NK-92 (cell line): ENCODE measurements around the gene GFOD1.
"Not testable (repeated sequence)": the region's sequence is repeated elsewhere in the genome, so short reads cannot be mapped to it uniquely, and the experiment has no call there.

Experiments
- DNase-seq: peaks from one replicate; lab custom pipeline; 2025; ENCODE audit not compliant: unreplicated experiment; lab: John Stamatoyannopoulos, UW

The GFOD1 gene

DNA sequence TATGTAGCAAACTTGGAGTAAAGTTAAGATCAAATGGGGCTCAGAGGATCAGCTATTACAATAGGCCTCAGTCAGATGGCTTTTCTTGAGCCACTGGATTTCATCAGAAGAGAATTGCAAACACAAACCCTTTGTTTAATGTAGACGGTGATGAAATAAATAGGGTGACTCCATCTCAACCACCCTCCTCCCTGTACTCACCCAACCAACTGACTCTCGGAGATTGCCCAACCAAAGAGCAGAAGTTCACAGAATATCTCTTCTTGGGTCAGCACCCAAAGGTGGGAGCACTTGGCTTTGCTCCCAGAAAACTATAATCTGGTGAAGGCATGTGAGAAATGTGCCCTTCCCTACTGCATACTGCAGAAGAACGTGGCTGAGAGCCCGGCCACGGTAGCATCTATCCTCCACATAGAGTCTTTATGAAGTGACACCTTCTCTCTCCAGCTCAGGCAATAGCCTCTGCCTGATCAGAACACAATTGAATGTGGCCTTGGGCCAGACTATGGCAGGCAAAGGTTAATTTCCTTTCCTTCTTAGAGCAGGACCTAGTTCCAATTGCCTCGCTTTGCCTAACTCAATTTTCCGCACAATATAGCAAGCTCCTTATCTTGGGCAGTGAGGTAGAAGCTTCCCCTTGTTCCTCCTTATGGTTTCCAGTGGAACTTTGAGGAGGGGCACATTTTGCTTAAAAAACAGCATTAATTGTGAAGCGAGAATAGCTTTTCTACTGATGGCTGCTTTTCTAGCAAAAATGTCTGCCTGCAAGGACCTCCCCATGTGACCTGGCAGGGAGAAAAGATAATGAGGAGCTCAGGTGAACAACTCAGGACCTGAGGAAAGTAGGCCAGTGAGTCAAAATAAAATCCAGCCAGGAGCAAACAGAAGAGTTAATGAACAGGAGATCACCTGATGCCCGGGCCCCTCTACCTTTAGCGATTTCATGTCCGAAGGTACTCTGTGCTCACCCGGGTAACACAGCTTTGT is 79.4 kb downstream of the GFOD1 start:
- DNase-seq, result no peak

DNA sequence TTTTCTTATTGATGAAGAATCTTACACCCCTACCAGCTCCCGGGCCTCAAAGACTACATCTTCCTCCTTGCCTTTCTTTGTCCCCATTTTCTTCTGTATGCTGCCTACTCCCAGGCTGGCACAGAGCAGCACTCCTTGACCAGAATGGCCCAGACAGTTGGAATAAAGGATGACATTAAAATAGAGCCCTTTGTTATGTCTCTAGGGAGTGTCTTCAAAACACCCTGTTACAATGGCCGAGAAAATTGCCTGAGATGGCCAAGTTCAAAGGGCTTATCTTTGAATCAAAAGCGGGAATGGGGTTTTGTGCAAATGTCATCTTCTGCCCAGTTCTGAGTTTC is 80.1 kb downstream of the GFOD1 start:
- DNase-seq, result no peak

DNA sequence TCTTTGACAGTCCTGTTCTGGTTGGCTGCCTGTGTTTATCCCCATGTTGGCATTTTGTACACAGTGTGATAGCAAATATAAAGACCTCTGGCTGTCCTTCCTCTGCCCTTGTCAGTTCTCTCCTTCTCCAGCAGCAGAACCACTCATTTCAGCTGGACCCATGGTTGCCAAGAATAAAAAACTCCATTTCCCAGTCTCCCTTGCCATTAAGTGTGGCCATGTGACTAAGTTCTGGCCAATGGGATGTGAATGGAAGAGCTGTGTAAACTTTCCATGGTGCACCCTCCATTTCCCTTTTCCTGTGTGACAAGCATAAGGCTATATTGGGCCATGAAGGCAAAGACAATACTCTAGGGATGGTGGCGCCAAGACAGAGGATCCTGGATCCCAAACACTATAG is 80.6 kb downstream of the GFOD1 start:
- DNase-seq, result no peak

DNA sequence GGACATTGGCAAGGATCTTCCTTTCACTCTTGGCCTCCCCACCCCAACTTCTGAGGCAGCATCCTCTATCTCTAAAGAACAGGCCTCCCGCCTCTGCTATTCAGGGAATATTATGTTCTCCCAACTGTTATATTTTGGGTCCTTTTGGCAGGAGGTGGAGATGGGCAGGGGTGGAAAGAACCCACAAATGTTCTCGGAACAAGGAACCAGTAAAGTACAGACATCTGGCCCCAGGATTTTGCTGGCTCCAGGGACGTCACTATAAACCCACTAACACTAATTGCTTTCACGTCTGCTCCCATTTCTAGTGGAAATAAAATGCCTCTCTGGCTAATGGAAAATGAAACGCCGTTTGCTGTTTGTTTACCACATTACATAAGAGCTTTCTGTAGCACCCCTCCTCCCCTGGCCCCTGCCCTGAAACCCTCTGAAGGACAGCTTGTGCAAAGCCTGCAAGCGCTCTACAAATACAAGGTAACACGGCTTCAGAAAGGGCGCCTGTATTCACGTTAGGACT is 81.4 kb downstream of the GFOD1 start:
- DNase-seq, result no peak

DNA sequence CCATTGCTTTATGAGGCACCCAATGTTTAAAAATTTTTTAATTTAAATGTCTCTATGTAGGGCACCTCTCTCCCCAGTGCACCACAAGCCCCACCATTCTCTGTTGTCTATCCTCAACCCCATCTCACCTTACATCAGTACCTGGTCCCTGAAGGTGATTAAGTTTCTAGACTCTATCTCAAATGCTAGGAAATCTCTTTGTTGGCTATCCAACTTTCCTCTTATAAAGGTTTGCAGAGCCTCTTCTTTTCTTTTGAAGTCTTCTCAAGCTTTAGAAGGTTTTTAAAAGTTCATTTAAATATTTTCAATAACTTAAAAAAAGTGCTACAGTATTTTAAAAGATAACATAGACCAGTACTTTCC is 82.5 kb downstream of the GFOD1 start:
- no peak for DNase-seq

DNA sequence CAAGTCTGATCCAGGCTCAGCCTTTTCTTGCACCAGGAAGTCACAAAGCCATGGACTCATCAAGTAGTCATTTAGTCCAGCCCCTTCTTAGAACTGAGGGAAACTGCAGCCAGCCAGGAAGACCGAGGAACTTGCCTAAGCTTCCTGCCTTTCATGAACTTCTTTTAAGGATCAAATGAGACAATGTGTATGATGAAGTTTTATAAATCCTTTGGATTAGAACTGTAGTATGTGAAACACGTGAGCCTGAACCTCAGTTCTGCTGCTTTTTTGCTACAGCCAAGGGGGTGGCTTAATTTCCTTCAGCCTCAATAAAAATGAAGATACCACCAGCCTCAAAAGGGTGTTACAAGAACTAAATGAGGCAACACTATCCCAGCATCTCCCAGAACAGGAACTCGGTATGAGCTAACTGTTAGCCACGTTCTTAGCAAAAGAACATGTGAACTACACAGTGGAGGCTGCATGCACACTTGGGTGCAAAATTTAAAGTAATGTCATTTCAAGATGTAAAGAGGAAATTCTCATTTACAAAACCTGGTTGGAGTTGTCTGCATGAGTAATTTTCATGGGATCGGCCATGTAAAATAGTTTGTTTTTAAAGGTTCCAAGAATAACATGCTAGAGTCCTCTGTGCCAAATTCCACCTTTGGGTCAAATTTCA is 83.0 kb downstream of the GFOD1 start:
- DNase-seq, result no peak

DNA sequence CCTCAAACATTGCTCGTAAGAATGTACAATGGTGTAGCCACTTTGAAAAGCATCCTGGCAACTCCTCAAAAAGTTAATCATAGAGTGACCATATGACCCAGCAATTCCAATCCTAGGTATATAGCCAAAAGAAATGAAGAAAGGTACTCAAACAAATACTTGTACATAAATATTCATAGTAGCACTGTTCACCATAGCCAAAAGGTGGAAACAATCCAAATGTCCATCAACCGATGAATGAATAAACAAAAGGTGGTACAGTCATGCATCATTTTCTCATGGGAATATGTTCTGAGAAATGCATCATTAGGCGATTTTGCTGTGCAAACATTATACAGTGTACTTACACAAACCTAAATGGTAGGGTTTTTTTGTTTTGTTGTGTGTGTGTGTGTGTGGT is 84.7 kb downstream of the GFOD1 start:
- no peak for DNase-seq

DNA sequence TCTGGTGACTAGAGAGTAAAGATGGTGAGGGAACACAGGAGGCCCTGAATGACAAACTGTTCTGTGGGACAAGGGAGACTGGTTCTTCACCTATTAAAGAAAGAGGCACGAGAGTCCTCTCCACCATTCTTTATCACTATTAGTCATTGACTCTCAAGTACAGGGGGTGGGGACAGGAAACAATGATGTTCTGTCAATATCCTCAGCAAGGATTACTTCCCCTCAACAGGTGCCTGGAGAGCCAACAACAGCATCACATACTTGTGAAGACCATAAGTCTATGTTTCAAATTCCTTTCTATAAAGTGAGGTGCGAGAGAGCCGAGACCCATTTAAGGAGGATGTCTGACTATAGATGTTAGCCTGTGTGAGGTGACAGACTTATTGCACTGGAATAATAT is 86.6 kb downstream of the GFOD1 start:
- DNase-seq, result no peak

DNA sequence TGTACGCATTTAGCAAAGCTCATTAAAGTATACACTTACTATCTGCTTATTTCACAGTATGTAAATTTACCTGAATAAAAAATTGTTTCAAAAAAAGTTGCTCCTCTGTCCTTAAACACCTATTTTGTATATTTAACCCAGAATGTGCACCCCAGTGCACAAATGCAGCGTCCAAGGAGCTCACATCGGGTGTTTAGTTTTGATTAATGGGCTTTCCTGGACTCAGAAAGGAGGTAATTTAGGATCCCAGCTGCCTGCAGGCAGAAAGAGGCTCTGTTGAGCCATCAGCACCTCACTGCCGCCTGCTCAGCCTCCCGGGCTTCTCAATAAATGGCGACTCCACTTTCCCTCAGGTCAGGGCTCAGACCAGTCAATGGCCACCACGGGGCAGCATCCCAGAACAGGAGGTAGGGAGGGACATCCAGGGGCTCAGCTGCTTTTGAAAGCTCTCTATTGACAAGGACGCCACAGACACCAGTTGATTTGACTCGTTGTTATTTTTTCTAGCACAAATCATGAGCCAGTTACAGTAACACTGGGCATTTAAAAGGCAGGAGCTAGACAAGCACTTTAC is 88.9 kb downstream of the GFOD1 start:
- no peak for DNase-seq

DNA sequence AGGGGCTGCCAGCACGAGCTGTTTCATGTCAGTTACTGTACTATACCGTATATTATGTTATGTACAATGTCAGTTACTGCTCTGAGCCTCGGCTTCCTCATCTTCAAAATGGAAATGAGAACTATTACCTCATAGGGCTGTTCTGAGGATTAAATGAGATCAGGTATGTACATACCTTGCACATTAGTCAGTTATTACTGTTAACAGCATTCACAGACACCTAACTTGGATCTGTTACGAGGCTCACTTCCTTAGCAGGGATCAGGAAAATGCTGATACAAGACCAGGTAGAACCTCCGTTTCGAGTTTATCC is 89.4 kb downstream of the GFOD1 start:
- no peak for DNase-seq

DNA sequence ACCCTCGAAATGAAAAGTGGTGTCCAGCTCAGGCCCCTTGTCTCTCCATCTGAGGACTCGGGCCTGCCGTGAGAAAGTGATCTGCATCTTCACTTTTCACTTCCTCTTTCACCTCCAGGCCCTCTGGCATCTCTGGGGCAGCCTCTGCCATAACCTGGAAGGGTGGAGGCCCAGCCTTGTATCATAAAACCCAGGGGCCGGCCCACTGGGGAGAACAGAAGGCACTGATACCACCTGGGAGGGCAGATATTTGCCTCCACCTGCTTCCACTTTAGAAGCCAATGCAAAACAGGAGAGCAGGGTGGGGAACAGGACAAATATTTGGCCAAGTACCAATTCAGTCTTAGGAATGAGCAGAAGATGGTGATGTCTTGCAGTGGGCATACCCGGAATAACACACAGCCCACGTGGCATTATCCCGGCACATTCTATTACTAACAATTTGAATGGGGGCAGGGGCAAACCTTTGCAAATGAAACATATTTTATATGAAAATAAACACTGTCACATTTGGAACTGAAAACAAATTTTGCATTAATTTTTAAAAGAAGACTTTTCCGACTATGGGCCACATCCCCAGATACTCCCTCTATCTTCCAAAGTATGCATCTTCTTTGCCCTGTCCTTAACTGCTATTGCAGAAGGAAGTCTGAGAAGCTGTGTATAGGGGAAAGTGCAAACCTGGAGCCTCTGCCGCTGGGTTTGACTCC is 89.9 kb downstream of the GFOD1 start:
- DNase-seq, result no peak

DNA sequence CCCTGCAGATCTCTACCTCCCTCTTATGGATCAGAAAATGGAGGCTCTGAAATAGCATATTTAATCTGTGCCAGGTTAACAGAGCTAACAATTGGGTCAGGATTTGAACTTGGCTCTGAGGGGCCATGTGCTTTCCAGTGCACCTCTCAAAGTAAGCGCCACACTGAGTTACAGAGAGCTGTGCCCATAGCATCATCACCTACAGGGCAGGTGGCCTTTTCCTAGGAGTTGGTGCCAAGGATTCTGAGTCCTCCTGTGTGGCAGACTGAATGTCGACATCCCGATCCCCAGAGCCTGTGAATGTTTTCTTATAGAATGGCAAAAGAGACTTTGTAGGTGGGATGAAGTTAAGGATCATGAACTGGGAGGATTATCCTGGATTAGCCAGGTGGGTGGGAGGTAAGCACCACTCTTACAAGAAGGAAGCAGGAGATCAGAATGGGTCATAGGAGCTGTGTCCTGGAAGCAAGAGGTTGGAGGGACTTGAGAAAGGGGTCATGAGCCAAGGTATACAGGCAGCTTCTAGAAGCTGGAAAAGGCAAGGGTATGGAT is 91.1 kb downstream of the GFOD1 start:
- no peak for DNase-seq

DNA sequence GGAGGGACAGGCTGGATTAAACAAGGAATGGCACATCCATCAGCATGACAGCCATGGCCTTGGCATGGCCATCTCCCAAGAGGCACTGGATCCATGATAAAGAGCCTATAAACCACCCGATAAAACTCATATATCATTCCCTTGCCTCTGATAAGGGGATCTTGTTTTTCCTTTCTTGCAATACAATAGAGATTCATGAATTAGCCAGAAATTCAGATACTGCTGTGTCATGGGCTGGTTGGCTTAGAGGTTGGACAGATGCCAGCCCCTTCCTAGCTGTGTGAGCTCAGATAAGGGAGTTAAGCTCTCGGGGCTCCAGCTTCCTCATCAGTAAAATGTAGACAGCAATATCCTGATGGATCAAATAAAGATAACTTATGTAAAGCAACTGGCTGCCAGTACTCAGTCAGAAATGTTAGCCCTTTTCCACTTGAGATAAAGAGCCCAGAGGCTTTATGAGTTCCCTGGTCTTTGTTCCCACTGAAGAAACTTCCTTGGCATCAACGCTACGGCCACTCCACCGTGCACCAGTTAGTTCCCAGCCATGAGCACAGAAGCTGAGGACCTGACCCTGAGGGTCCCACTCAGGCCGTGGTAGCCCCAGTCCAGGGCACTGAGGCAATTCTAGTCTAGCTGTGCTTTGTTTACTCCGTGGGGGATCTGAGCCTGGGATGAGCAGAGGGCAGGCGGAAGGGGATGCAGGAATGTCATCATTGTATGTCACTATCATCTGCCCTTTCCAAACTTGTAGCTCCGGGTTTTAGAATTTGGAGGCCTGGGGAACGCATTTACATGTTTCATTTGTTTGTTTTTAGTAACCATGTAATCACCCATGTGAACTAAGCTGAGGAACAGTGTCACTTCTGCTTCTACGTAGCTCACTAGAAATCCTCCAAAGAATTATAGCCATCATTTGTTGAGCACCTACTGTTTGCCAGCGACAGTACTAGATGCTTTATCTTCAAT is 91.8 kb downstream of the GFOD1 start:
- DNase-seq, result no peak

DNA sequence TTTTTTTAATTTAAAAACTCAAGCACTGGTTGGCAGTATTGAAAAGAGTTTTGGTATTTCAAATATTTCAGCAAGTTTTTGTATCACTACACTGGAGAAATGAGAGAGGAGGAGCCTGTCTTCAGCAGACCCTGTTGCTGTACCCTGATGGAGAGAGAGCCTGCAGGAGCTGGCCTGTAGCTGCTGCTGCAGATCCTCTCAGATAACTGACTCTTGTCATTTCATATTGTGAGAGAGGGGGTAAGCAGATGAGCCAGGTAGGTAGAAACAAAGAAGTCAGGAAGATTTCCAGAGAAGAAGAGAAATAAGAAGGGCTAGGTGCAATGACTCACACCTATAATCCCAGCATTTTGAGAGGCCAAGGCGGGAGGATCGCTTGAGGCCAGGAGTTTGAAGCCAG is 94.9 kb downstream of the GFOD1 start:
- no peak for DNase-seq

DNA sequence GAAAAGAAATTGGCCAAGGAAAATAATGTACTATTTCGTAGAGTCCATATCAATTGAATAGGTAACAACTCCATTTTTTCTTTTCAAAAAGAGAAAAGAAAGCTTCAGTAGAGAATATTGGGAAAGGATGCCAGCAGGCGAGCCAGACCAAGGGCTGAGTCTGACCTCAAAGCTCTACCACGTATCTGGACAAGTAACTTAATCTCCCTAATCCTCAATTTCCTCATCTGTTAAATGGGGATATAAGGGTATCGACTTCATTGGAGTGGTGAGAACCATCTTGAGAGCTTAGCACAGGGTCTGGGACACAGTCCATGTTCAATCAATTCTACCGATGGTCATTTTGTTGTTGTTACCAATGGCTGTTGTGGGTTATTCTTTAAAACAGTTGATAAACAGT is 95.9 kb downstream of the GFOD1 start:
- no peak for DNase-seq

DNA sequence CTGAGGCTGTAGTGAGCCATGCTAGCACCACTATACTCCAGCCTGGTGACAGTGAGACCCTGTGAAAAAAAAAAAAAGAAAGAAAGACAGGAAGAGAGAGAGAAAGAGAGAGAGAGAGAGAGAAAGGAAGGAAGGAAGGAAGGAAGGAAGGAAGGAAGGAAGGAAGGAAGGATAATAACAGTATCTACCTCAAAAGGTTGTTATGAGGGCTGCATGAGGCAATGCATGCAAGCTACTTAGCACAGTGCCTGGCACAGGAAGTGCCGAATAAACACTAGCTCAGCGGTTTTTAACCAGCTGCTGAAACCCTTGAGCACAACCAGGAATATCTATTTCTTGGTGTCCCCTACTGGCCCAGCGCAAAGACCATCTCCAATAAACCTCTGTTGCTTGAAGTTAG is 96.7 kb downstream of the GFOD1 start:
- no peak for DNase-seq

DNA sequence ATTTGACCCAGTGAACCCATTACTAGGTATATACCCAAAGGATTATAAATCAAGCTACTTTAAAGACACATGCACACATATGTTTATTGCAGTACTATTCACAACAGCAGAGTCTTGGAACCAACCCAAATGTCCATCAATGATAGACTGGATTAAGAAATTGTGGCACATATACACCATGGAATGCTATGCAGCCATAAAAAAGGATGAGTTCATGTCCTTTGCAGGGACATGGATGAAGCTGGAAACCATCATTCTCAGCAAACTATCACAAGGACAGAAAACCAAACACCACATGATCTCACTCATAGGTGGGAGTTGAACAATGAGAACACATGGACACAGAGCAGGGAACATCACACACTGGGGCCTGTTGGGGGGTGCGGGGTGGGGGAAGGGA is 98.2 kb downstream of the GFOD1 start:
- not testable (repeated sequence) for DNase-seq

DNA sequence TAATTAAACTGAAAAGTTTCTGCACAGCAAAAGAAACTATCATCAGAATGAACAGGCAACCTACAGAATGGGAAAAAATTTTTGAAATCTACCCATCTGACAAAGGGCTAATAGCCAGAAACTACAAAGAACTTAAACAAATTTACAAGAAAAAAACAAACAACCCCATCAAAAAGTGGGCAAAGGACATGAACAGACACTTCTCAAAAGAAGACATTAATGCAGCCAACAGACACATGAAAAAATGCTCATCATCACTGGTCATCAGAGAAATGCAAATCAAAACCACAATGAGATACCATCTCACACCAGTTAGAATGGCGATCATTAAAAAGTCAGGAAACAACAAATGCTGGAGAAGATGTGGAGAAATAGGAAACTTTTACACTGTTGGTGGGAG is 98.6 kb downstream of the GFOD1 start:
- not testable (repeated sequence) for DNase-seq

DNA sequence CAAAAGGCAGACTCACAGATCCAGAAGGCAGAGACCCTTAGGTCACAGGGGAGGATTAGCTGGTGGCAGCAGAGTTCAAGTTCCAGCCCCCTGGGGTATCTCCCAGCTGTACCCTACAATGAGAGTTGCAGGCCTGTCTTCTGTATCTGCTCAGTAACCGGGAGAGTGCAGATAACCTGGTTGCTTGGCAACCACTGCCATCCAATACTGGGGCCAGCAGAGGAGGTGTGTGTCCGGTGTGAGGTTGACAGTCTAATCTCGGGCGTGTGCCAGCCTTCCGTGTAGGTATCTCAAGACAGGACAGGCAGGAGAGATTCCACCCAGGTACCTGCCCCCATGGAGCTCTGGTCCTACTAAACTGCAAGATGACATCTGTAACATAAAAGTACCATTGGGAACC is 102.4 kb downstream of the GFOD1 start:
- no peak for DNase-seq

DNA sequence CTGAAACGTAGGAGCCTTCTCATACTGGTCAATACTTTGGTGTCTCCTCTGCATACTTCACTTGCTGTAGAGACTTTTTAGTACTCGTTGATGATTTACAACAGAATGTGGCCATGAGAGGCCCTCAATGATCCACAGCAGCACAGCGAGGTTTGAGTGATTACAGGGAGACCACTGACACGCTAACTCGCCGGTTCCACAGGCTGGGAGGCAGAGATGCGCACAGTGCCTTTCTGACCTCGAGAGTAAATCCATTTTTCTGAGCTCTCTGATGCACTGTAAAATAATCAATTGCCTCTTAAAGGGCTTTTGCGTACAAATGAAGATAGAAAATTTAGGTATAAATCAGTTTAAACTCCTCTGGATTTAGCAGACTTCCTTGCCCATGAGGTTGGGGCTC is 102.9 kb downstream of the GFOD1 start:
- DNase-seq, result no peak
